Common myeloid progenitor, CD34-positive (primary cell): Measurements from ENCODE around the gene MBNL1.

ENCODE experiments used
- CTCF ChIA-PET: fragments of 350-600 bp; sonication (Branson Sonifier 250); formaldehyde crosslinking; loops from one replicate; lab custom pipeline; 2021; ENCODE audit warnings: antibody characterized with exemption; lab: Charles Lee
- POLR2A ChIA-PET: fragments of 350-600 bp; sonication (Branson Sonifier 250); formaldehyde crosslinking; loops from one replicate; lab custom pipeline; 2021; ENCODE audit warnings: antibody characterized with exemption; lab: Charles Lee
- DNase-seq, 3 donors: peaks; one replicate each; pipeline versions ENCODE4 v3.0.0 to v3.0.0-alpha.2; 2013
- H3K27ac ChIP-seq, 2 experiments: 1 replicate in 1 of 2; 2 replicates in 1 of 2; pipeline ENCODE4 v1.7.0; 2013; ENCODE audit warnings: inconsistent platforms in 2 of 2, low read length in 2 of 2, mild to moderate bottlenecking in 2 of 2, low read depth in 1 of 2, moderate library complexity in 1 of 2; ENCODE audit not compliant: severe bottlenecking in 2 of 2, insufficient read depth in 1 of 2, poor library complexity in 1 of 2
- H3K27me3 ChIP-seq, 5 experiments: replicated peaks in 2 of 5; 1 replicate in 3 of 5; 2 replicates in 2 of 5; pipeline versions ENCODE4 v1.6.1 to v1.7.0; 2013; ENCODE audit warnings: low read length in 4 of 5, mild to moderate bottlenecking in 2 of 5, moderate library complexity in 2 of 5, inconsistent platforms in 1 of 5; ENCODE audit not compliant: insufficient read depth in 5 of 5, control insufficient read depth in 4 of 5
- H3K36me3 ChIP-seq, 4 experiments: 1 replicate in 2 of 4; 2 replicates in 2 of 4; pipeline versions ENCODE4 v1.6.1 to v1.7.0; 2013; ENCODE audit warnings: low read length in 3 of 4, control low read depth in 1 of 4, mild to moderate bottlenecking in 1 of 4; ENCODE audit not compliant: control insufficient read depth in 4 of 4, insufficient read depth in 4 of 4
- H3K4me1 ChIP-seq, 4 experiments: 1 replicate in 3 of 4; 2 replicates in 1 of 4; pipeline versions ENCODE4 v1.6.1 to v1.7.1; 2013; ENCODE audit warnings: low read length in 3 of 4, mild to moderate bottlenecking in 3 of 4, control low read depth in 1 of 4, inconsistent platforms in 1 of 4, moderate library complexity in 1 of 4; ENCODE audit not compliant: control insufficient read depth in 4 of 4, insufficient read depth in 4 of 4; ENCODE audit errors: control extremely low read depth in 1 of 4
- H3K4me3 ChIP-seq, 7 experiments: 1 replicate in 4 of 7; 2 replicates in 3 of 7; pipeline versions ENCODE4 v1.5.1 to v1.7.0; 2013; ENCODE audit warnings: mild to moderate bottlenecking in 7 of 7, low read length in 6 of 7, moderate library complexity in 6 of 7, inconsistent platforms in 2 of 7, low read depth in 2 of 7, control low read depth in 1 of 7; ENCODE audit not compliant: insufficient read depth in 4 of 7, control insufficient read depth in 1 of 7; ENCODE audit errors: extremely low read depth in 1 of 7
- H3K9me3 ChIP-seq, 5 experiments: 1 replicate in 4 of 5; 2 replicates in 1 of 5; pipeline versions ENCODE4 v1.6.1 to v1.7.1; 2013; ENCODE audit warnings: low read length in 4 of 5, mild to moderate bottlenecking in 2 of 5, inconsistent platforms in 1 of 5, low read depth in 1 of 5, moderate library complexity in 1 of 5; ENCODE audit not compliant: control insufficient read depth in 4 of 5, insufficient read depth in 2 of 5; ENCODE audit errors: control extremely low read depth in 1 of 5
- WGBS: methylation state at CpG from one replicate; pipeline ENCODE4 v1.1.5; 2013; ENCODE audit not compliant: insufficient coverage; 5-methylcytosine and 5-hydroxymethylcytosine counted together

Gene MBNL1

GRCh38 chr3:152357587-152357986, 88.9 kb downstream of the MBNL1 start:
- Histone ChIP-seq H3K4me1 (peaks cover 0 to 10% (median 1%) of the 10 kb centered on the region in 4 experiments), H3K4me3 (no peak overlapping the region), H3K9me3 (no peaks in the 10 kb centered on the region), H3K27ac (peak overlapping the region in 1 of 2 experiments; percentile 49), H3K36me3 (peaks cover 10 to 30% (median 21%) of the 10 kb centered on the region in 4 experiments), H3K27me3 (no peaks in the 10 kb centered on the region)
- ChIA-PET POLR2A (interaction anchor here (0.6 kb wide), 1 partner anchor 10 kb away, joined by 3 read pairs; no protein-coding TSS in a partner anchor), CTCF (no interaction called here)
- no peak for DNase-seq

- ChIA-PET POLR2A (interaction anchor here (0.6 kb wide), 1 partner anchor 9 kb away, joined by 3 read pairs; no protein-coding TSS in a partner anchor), CTCF (interaction anchor here (0.7 to 2.3 kb wide), 6 partner anchors 12 to 102 kb away, joined by 3 to 7 read pairs (median 3); no protein-coding TSS in a partner anchor)
- no CpG with 5 or more reads among the region's 2 CpGs for WGBS
- peaks cover 9 to 33% (median 19%) of the 10 kb centered on the region in 4 experiments for H3K36me3 ChIP-seq
- no peak for DNase-seq
- no peaks in the 10 kb centered on the region for H3K9me3 ChIP-seq
- H3K27ac ChIP-seq = peak overlapping the region in 1 of 2 experiments; percentile 47
- H3K4me3 ChIP-seq = no peak overlapping the region
- no peaks in the 10 kb centered on the region for H3K27me3 ChIP-seq
- peaks cover 0 to 10% (median 1%) of the 10 kb centered on the region in 4 experiments for H3K4me1 ChIP-seq
These were observed 90.9 kb downstream of the MBNL1 start for GRCh38 chr3:152359385-152360248.

DNA sequence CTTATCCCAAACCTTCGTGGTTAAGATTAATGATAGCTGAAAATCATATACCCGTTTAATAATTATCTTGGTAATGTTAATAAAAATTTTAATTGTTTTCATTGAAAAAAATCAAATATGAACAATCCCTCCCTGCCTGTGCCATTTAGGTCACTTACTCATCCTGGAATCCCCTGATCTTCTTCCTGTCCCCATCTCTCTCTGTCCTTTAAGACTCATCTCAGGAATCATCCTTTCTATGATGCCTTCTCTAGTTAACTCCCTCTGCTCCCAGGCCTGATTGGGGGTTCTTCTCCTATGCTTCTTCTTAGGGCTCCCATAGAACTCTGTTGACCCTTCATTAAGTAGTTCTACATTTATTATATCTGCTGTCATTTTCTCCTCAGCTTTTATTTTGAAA, 91.6 kb downstream of the MBNL1 start:
- Histone ChIP-seq H3K9me3 (peaks cover 0 to 2% (median 0%) of the 10 kb centered on the region in 5 experiments), H3K4me3 (no peak overlapping the region), H3K4me1 (peaks cover 0 to 10% (median 1%) of the 10 kb centered on the region in 4 experiments), H3K36me3 (peaks cover 10 to 36% (median 21%) of the 10 kb centered on the region in 4 experiments), H3K27ac (peak overlapping the region in 1 of 2 experiments; percentile 47), H3K27me3 (no peaks in the 10 kb centered on the region)
- no peak for DNase-seq
- CTCF ChIA-PET = interaction anchor here (0.7 to 2.3 kb wide), 6 partner anchors 13 to 101 kb away, joined by 3 to 7 read pairs (median 3); no protein-coding TSS in a partner anchor
- POLR2A ChIA-PET = interaction anchor here (0.6 kb wide), 1 partner anchor 8 kb away, joined by 3 read pairs; no protein-coding TSS in a partner anchor
- no CpG with 5 or more reads among the region's 2 CpGs for WGBS

- H3K4me3 ChIP-seq = no peak overlapping the region
- POLR2A ChIA-PET = no interaction called here
- peaks cover 0 to 7% (median 0%) of the 10 kb centered on the region in 5 experiments for H3K9me3 ChIP-seq
- no peak for DNase-seq
- peaks cover 0 to 10% (median 1%) of the 10 kb centered on the region in 4 experiments for H3K4me1 ChIP-seq
- CTCF ChIA-PET = interaction anchor here (1.4 kb wide), 1 partner anchor 21 kb away, joined by 3 read pairs; no protein-coding TSS in a partner anchor
- H3K27ac ChIP-seq = peak overlapping the region in 1 of 2 experiments; percentile 9
- peaks cover 10 to 38% (median 21%) of the 10 kb centered on the region in 4 experiments for H3K36me3 ChIP-seq
- no peaks in the 10 kb centered on the region for H3K27me3 ChIP-seq
- WGBS = no CpG with 5 or more reads among the region's 1 CpG
These were observed 92.2 kb downstream of the MBNL1 start for GRCh38 chr3:152360966-152361365.

- ChIA-PET CTCF (interaction anchor here (1.0 kb wide), 1 partner anchor 12 kb away, joined by 3 read pairs; no protein-coding TSS in a partner anchor), POLR2A (no interaction called here)
- Histone ChIP-seq H3K4me1 (peaks cover 0 to 10% (median 1%) of the 10 kb centered on the region in 4 experiments), H3K36me3 (peaks cover 11 to 41% (median 22%) of the 10 kb centered on the region in 4 experiments), H3K27ac (no peak overlapping the region), H3K4me3 (no peak overlapping the region), H3K9me3 (peaks cover 0 to 11% (median under 1%) of the 10 kb centered on the region in 5 experiments), H3K27me3 (no peaks in the 10 kb centered on the region)
- WGBS = no CpG with 5 or more reads among the region's 5 CpGs
- no peak for DNase-seq
These were observed 93.4 kb downstream of the MBNL1 start for GRCh38 chr3:152362086-152362485.

GRCh38 chr3:152364237-152364636, 95.5 kb downstream of the MBNL1 start:
- Histone ChIP-seq H3K4me3 (no peak overlapping the region), H3K27me3 (no peaks in the 10 kb centered on the region), H3K27ac (no peak overlapping the region), H3K4me1 (peaks cover 0 to 3% (median 0%) of the 10 kb centered on the region in 4 experiments), H3K9me3 (peaks cover 0 to 13% (median 2%) of the 10 kb centered on the region in 5 experiments), H3K36me3 (peaks cover 5 to 36% (median 19%) of the 10 kb centered on the region in 4 experiments)
- ChIA-PET POLR2A (no interaction called here), CTCF (interaction anchor here (0.6 to 1.9 kb wide), 5 partner anchors 10 to 181 kb away, joined by 3 to 8 read pairs (median 3); no protein-coding TSS in a partner anchor)
- DNase-seq = no peak
